Naive B cell (primary cell): Measurements from ENCODE around the gene TARBP1. TPM values are rescaled to one million over a fixed set of nuclear protein-coding genes. Genes with fewer than 3 reads are reported as not detected.

ENCODE experiments used
- ATAC-seq, 2 donors: fragments of 150-1000 bp; cut with Tn5 transposase; 2 replicates each; pipeline ENCODE4 v1.10.0; 2021; ENCODE audit warnings: low read depth in 2 of 2, mild to moderate bottlenecking in 2 of 2, moderate library complexity in 2 of 2
- DNase-seq: peaks from one replicate; pipeline ENCODE4 v3.0.0; 2022
- H3K27ac Mint-ChIP-seq, 6 donors: one replicate each; pipeline ENCODE4 v1.8.0; 2020 to 2022; ENCODE audit warnings: mild to moderate bottlenecking in 6 of 6, mixed read lengths in 6 of 6, moderate library complexity in 5 of 6, inconsistent platforms in 2 of 6
- H3K27me3 Mint-ChIP-seq, 3 donors: one replicate each; pipeline ENCODE4 v1.8.0; 2021 to 2022; ENCODE audit warnings: mixed read lengths in 3 of 3, mild to moderate bottlenecking in 1 of 3
- H3K36me3 Mint-ChIP-seq, 2 donors: one replicate each; pipeline ENCODE4 v1.8.0; 2020 to 2022; ENCODE audit warnings: mixed read lengths in 2 of 2, inconsistent platforms in 1 of 2, mild to moderate bottlenecking in 1 of 2
- H3K4me1 Mint-ChIP-seq, 3 donors: one replicate each; pipeline ENCODE4 v1.8.0; 2020 to 2022; ENCODE audit warnings: mixed read lengths in 3 of 3, inconsistent platforms in 1 of 3, mild to moderate bottlenecking in 1 of 3, moderate library complexity in 1 of 3
- H3K4me3 Mint-ChIP-seq, 8 donors: one replicate each; pipeline ENCODE4 v1.8.0; 2020 to 2022; ENCODE audit warnings: mild to moderate bottlenecking in 8 of 8, mixed read lengths in 8 of 8, moderate library complexity in 8 of 8, inconsistent platforms in 2 of 8
- H3K9me3 Mint-ChIP-seq, 7 donors: one replicate each; pipeline ENCODE4 v1.8.0; 2020 to 2022; ENCODE audit warnings: mixed read lengths in 7 of 7, mild to moderate bottlenecking in 5 of 7, inconsistent platforms in 2 of 7, moderate library complexity in 1 of 7
- polyA plus RNA-seq, 6 donors: library from polyadenylated mRNA; unstranded; fragments of 300-500 nt; fragmentation: Illumina TruSeq; gene quantifications; one replicate each; pipeline ENCODE4 v1.2.3, GENCODE V29; 2021; ENCODE audit warnings: low read depth in 6 of 6

The TARBP1 gene
- polyA plus RNA-seq, 6 donors from 2014 or later: 5.3 to 8.0 (median 6.3) TPM

DNA sequence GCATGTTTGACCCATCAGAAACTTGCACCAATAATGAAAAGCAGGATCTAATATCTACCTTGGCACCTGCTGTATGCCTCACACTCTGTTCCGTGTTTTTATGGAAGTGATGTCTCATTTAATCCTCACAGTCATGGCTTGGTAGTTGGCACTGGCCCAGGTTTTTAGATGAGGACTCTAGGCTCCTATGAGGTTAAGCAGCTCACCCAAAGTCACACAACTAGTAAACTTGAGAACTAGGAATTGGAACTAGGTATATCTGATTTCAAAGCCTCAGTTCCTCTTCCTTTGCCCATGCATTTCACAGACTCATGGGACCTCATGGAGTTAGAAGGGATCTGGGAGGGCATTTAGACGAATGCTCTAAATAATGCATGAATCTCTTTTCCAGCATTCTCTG is 21.3 kb upstream of the TARBP1 start:
- Mint-ChIP-seq H3K9me3 (no peaks in the 10 kb centered on the region), H3K4me1 (peaks cover 9 to 12% (median 10%) of the 10 kb centered on the region in 3 donors), H3K27ac (no peak overlapping the region), H3K36me3 (peaks cover 0 to 9% of the 10 kb centered on the region in 2 donors), H3K27me3 (peaks cover 0 to 5% (median 4%) of the 10 kb centered on the region in 3 donors), H3K4me3 (peak overlapping the region in 1 of 8 donors; percentile 16)
- ATAC-seq (no peak), DNase-seq (no peak)

- H3K27ac Mint-ChIP-seq: no peak overlapping the region
These were observed 20.9 kb upstream of the TARBP1 start for GRCh38 chr1:234499943-234500245.

GRCh38 chr1:234499119-234499942 is 20.4 kb upstream of the TARBP1 start:
- DNase-seq: peak; percentile 71
- Mint-ChIP-seq H3K27ac (peak overlapping the region in 3 of 6 donors; percentile 8 to 71 (median 61)), H3K36me3 (peaks cover 0 to 5% of the 10 kb centered on the region in 2 donors), H3K4me1 (peaks cover 9 to 14% (median 10%) of the 10 kb centered on the region in 3 donors), H3K4me3 (peak overlapping the region in 4 of 8 donors; percentile 14 to 63 (median 47)), H3K9me3 (no peaks in the 10 kb centered on the region), H3K27me3 (peaks cover 0 to 5% (median 4%) of the 10 kb centered on the region in 3 donors)
- peak; percentile 92 to 99 for ATAC-seq

More at GRCh38 chr1:234499943-234500245, 20.9 kb upstream of the TARBP1 start:
- H3K4me1 Mint-ChIP-seq: peaks cover 9 to 14% (median 10%) of the 10 kb centered on the region in 3 donors
- no peaks in the 10 kb centered on the region for H3K9me3 Mint-ChIP-seq
- ATAC-seq: no peak
- H3K4me3 Mint-ChIP-seq: peak overlapping the region in 1 of 8 donors; percentile 16
- peaks cover 0 to 5% (median 4%) of the 10 kb centered on the region in 3 donors for H3K27me3 Mint-ChIP-seq
- no peak for DNase-seq
- peaks cover 0 to 9% of the 10 kb centered on the region in 2 donors for H3K36me3 Mint-ChIP-seq

DNA sequence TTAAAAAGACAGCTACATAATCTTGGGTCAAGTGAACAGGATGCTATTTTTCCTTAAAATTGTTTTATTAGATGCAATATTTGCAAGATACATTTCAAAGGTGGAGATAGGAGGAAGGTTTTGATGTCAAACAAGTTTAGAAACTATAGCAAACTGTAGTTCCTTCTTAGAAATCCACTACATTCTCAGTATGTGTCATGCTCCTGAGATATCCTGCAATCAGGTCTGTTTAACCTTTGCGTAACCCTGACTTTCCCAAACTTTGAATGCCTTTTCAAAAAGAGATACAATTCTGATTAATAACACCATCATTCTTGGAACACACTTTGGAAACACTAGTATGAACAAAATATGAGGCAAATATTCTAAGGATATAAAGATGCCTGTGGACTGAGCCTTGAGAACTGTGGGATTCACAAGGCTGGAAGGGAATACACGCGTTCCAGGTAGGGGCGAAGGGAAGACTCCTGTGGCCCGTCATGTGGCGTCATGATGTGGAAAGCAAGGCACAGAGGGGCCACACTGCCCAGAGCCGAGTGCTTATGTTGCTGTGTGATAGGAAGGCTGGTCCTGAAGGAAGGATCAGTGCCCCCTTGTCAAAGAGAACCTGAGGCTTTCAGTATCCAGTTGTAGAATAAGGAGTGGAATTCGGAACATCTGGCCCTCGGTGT is 19.6 kb upstream of the TARBP1 start:
- Mint-ChIP-seq H3K36me3 (no peaks in the 10 kb centered on the region), H3K9me3 (no peaks in the 10 kb centered on the region), H3K4me1 (peaks cover 9 to 14% (median 10%) of the 10 kb centered on the region in 3 donors), H3K27ac (no peak overlapping the region), H3K27me3 (peaks cover 0 to 5% (median 4%) of the 10 kb centered on the region in 3 donors), H3K4me3 (peak overlapping the region in 1 of 8 donors; percentile 14)
- ATAC-seq (peak in 1 of 2 donors; percentile 14), DNase-seq (no peak)

DNA sequence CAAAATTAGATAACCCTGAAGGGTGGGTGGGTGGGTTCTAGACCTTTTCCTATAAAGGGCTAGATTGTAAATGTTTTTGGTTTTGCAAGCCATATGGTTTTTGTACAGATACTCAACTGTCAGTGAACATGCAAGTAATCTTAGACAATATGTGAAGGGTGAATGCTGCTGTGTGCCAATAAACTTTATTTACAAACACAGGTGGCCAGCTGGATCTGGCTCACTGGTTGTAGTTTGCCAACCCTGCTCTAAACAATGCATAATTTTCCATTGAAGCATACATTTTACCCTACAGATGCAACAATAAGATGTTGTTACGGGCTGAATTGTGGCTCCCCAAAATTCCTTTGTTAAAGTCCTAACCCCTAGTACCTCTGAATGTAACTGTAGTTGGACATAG is 18.6 kb upstream of the TARBP1 start:
- ATAC-seq (no peak), DNase-seq (no peak)
- peaks cover 0 to 5% (median 4%) of the 10 kb centered on the region in 3 donors for H3K27me3 Mint-ChIP-seq
- no peak overlapping the region for H3K27ac Mint-ChIP-seq
- H3K4me1 Mint-ChIP-seq: peaks cover 9 to 14% (median 10%) of the 10 kb centered on the region in 3 donors
- no peaks in the 10 kb centered on the region for H3K36me3 Mint-ChIP-seq
- H3K4me3 Mint-ChIP-seq: no peak overlapping the region
- no peaks in the 10 kb centered on the region for H3K9me3 Mint-ChIP-seq

DNA sequence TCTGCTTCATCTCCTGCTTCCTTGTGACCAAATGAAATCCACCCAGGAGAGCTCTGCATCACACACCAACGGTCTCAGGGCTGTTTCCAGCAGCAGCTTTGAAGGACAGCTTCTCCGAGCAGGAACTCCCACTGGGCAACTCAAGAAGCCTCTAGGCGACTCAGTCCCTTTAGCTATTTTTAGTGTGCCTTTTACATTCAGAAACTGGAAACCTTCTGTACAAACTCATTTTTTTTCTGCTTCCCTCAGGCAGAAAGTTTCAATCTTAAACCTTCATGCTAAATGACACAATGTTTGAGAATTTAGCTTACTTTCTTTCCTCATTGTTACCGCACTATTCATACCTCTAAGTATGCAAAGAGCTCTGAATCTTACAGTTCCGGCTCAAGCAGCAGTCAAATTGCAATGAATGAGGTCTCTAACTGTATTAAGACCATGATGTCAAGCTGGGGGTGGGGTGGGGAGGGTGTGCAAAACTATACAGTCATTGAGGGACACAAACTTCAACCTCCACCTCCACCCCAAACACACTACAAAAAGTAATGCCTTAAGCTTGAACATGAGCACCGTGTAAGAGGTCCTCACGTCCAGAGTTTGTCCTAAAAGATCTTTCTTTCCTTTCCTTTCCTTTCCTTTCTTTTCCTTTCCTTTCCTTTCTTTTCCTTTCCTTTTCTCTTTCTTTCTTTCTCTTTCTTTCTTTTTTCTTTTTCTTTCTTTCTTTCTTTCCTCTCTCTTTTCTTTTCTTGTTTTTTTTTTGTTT is 16.4 kb upstream of the TARBP1 start:
- Mint-ChIP-seq H3K36me3 (no peaks in the 10 kb centered on the region), H3K27ac (no peak overlapping the region), H3K9me3 (no peaks in the 10 kb centered on the region), H3K4me3 (no peak overlapping the region), H3K27me3 (peaks cover 0 to 5% (median 4%) of the 10 kb centered on the region in 3 donors), H3K4me1 (peaks cover 10 to 14% (median 11%) of the 10 kb centered on the region in 3 donors)
- no peak for DNase-seq
- ATAC-seq: peak in 1 of 2 donors; percentile 44

GRCh38 chr1:234494049-234494448 is 15.1 kb upstream of the TARBP1 start:
- Mint-ChIP-seq H3K27ac (peak overlapping the region in 1 of 6 donors; percentile 52), H3K36me3 (no peaks in the 10 kb centered on the region), H3K9me3 (no peaks in the 10 kb centered on the region), H3K27me3 (peaks cover 0 to 2% (median 1%) of the 10 kb centered on the region in 3 donors), H3K4me1 (peaks cover 11 to 17% (median 12%) of the 10 kb centered on the region in 3 donors), H3K4me3 (no peak overlapping the region)
- no peak for ATAC-seq
- DNase-seq: no peak

DNA sequence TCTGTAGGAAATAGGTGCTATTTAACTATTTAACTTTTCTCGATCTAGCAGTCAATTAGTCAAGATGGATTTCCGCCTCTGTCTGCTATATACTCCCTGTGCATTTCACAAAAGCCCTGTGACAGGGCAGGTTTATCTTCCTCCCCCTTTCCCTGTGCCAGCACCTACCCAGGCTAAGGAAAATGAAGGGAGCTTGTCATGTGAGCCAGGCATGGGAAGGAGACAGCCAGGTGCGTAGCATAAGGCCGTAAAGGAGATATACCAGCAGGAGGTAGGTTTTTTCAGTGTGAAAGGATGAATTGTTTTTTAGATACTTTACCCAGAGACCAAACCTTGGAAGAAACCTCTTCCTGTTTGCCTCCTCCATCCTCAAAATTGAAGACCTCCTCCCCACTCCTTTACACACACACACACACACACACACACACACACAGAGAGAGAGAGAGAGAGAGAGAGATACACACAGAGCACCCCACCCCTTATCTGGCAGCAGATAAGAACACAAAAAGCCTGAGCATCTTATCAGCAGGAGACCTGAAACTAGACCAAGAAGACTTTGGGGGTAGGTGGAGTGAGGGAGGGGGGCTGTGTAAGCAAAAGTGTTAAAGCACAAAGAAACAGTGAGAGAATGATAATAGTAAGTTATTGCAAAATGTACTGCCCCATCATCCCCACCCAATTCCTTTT is 12.0 kb upstream of the TARBP1 start:
- no peaks in the 10 kb centered on the region for H3K9me3 Mint-ChIP-seq
- H3K36me3 Mint-ChIP-seq: no peaks in the 10 kb centered on the region
- no peak overlapping the region for H3K4me3 Mint-ChIP-seq
- H3K4me1 Mint-ChIP-seq: peaks cover 23 to 30% (median 28%) of the 10 kb centered on the region in 3 donors
- no peak for DNase-seq
- no peaks in the 10 kb centered on the region for H3K27me3 Mint-ChIP-seq
- ATAC-seq: no peak
- H3K27ac Mint-ChIP-seq: peak overlapping the region in 1 of 6 donors; percentile 81

GRCh38 chr1:234489698-234490077 is 10.7 kb upstream of the TARBP1 start:
- Mint-ChIP-seq H3K4me1 (peaks cover 17 to 30% (median 28%) of the 10 kb centered on the region in 3 donors), H3K36me3 (no peaks in the 10 kb centered on the region), H3K27ac (no peak overlapping the region), H3K4me3 (no peak overlapping the region), H3K9me3 (no peaks in the 10 kb centered on the region), H3K27me3 (no peaks in the 10 kb centered on the region)
- no peak for ATAC-seq
- no peak for DNase-seq

- Mint-ChIP-seq H3K4me3 (peak overlapping the region in 5 of 8 donors; percentile 12 to 70 (median 27)), H3K36me3 (no peaks in the 10 kb centered on the region), H3K4me1 (peaks cover 17 to 30% (median 28%) of the 10 kb centered on the region in 3 donors), H3K27me3 (no peaks in the 10 kb centered on the region), H3K9me3 (no peaks in the 10 kb centered on the region), H3K27ac (peak overlapping the region in 2 of 6 donors; percentile 8 to 48)
- peak; percentile 9 to 14 for ATAC-seq
- DNase-seq: no peak
These were observed 10.2 kb upstream of the TARBP1 start for GRCh38 chr1:234489007-234489697.

DNA sequence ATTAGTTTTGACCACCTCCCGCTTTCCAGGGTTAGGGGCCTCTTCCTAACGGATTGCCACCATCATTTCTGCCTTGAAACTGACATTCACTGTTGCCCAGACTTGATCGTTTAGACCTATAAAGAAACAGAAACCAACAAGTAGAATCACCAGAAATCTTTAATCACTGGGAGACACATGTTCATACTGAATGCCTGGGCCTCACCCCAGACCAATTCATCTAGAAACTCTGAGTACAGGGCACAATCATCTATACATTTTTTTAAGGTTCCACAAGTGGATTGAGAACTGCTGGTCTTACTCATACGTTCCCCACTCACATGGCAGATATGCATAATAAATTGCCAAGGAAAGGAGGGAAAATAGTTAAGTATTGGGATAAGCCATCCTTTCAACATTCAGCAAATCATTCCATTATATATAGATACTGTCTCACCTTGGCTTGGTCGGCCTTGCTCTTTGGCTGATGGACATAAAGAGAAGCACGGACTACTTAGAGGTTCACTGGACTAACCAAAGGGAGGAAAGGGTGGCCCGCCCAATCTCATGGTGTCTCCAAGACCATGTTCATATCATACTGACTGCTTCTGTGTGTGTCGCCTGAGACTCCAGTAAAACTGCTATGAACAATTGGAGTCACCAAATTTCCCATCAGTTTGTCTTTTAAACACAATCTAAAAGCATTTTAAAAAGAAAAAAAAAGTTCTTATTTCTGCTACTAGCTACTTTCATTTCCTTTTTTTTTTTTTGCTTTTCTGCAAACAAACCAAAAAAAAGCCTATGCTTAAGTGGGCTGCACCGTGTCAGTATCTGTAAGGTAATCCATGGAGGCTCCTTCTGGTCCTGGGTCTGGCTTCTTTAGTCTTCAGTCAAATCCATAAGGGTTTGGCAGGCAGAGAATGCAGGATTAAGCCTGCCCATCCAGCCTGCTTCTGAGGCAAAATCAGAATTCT is 9.4 kb upstream of the TARBP1 start:
- Mint-ChIP-seq H3K9me3 (no peaks in the 10 kb centered on the region), H3K36me3 (no peaks in the 10 kb centered on the region), H3K27me3 (peaks cover 0 to under 1% (median 0%) of the 10 kb centered on the region in 3 donors), H3K27ac (peak overlapping the region in 3 of 6 donors; percentile 8 to 88 (median 48)), H3K4me1 (peaks cover 17 to 30% (median 28%) of the 10 kb centered on the region in 3 donors), H3K4me3 (peak overlapping the region in 5 of 8 donors; percentile 26 to 70 (median 46))
- ATAC-seq (peak; percentile 65), DNase-seq (peak; percentile 44)
